Neural cell (in vitro differentiated cells): Measurements from ENCODE around the gene SH3PXD2B. TPM values are rescaled to one million over a fixed set of nuclear protein-coding genes. Genes with fewer than 3 reads are reported as not detected.

Experiments
- H2AFZ ChIP-seq: fragments of 200-600, 300-800 bp; sonication (generic), shearing (Covaris generic); 2 replicates; pipeline ENCODE4 v1.6.0; 2014; ENCODE audit warnings: low read depth, mild to moderate bottlenecking, antibody characterized with exemption, low read length, moderate library complexity
- H3F3A ChIP-seq: fragments of 200-600 bp; shearing (Covaris generic); 2 replicates; pipeline ENCODE4 v1.6.1; 2016; ENCODE audit warnings: mild to moderate bottlenecking, moderate library complexity, mixed read lengths, antibody characterized with exemption, low read length; ENCODE audit not compliant: insufficient read depth, poor library complexity, severe bottlenecking
- H3K27ac ChIP-seq: fragments of 200-600, 300-800 bp; sonication (generic), shearing (Covaris generic); 2 replicates; pipeline ENCODE4 v1.5.1; 2014; ENCODE audit warnings: mild to moderate bottlenecking, low read length, moderate library complexity
- H3K27me3 ChIP-seq: fragments of 300-800, 200-600 bp; sonication (generic), shearing (Covaris generic); 2 replicates; pipeline ENCODE4 v1.6.0; 2014; ENCODE audit warnings: mild to moderate bottlenecking, low read depth, low read length, moderate library complexity; ENCODE audit not compliant: insufficient read depth
- H3K36me3 ChIP-seq: fragments of 300-800, 200-600 bp; sonication (generic), shearing (Covaris generic); 2 replicates; pipeline ENCODE4 v1.5.1; 2014; ENCODE audit warnings: mild to moderate bottlenecking, antibody characterized with exemption, low read length, moderate library complexity; ENCODE audit not compliant: insufficient read depth
- H3K4me2 ChIP-seq: fragments of 300-800, 200-600 bp; sonication (generic), shearing (Covaris generic); 2 replicates; pipeline ENCODE4 v1.6.0; 2014; ENCODE audit warnings: mild to moderate bottlenecking, low read length
- H3K4me3 ChIP-seq: fragments of 300-800, 200-600 bp; sonication (generic), shearing (Covaris generic); 2 replicates; pipeline ENCODE4 v1.5.1; 2014; ENCODE audit warnings: mild to moderate bottlenecking, low read length, moderate library complexity
- H3K79me2 ChIP-seq: fragments of 200-600 bp; shearing (Covaris generic); replicated peaks from 2 replicates; pipeline ENCODE4 v1.6.0; 2014; ENCODE audit warnings: mild to moderate bottlenecking, low read length, moderate library complexity; ENCODE audit not compliant: insufficient read depth
- H3K9ac ChIP-seq: fragments of 300-800, 200-600 bp; sonication (generic), shearing (Covaris generic); 2 replicates; pipeline ENCODE4 v1.6.1; 2016; ENCODE audit warnings: mild to moderate bottlenecking, low read length, mixed read lengths
- H3K9me2 ChIP-seq: fragments of 200-600 bp; shearing (Covaris generic); 2 replicates; pipeline ENCODE4 v1.6.1; 2016; ENCODE audit warnings: mild to moderate bottlenecking, low read length, mixed read lengths; ENCODE audit not compliant: insufficient read depth
- H3K9me3 ChIP-seq: fragments of 200-600, 300-800 bp; sonication (generic), shearing (Covaris generic); 2 replicates; pipeline ENCODE4 v1.6.1; 2016; ENCODE audit warnings: mild to moderate bottlenecking, mixed run types, low read length, moderate library complexity, mixed read lengths
- H4K20me1 ChIP-seq: fragments of 200-600 bp; shearing (Covaris generic); 2 replicates; pipeline ENCODE4 v1.6.1; 2016; ENCODE audit warnings: mild to moderate bottlenecking, mixed run types; ENCODE audit not compliant: insufficient read depth
- CTCF ChIP-seq: fragments of 450-650 bp; IDR thresholded peaks from 2 replicates; pipeline ENCODE4 v1.5.1; 2014; ENCODE audit warnings: antibody characterized with exemption, mild to moderate bottlenecking, moderate library complexity; ENCODE audit not compliant: poor library complexity, severe bottlenecking
- EP300 ChIP-seq: fragments of 450-650 bp; conservative IDR thresholded peaks from 2 replicates; pipeline ENCODE4 v1.6.1; 2014; ENCODE audit warnings: antibody characterized with exemption, mild to moderate bottlenecking, moderate library complexity; ENCODE audit not compliant: poor library complexity, severe bottlenecking
- EZH2 ChIP-seq: fragments of 200-600, 300-800 bp; shearing (Covaris generic), sonication (generic); IDR thresholded peaks from 2 replicates; pipeline ENCODE4 v1.6.1; 2014; ENCODE audit warnings: antibody characterized with exemption, low read length, borderline replicate concordance, mild to moderate bottlenecking; ENCODE audit not compliant: insufficient read depth, poor library complexity, severe bottlenecking
- MXI1 ChIP-seq: fragments of 450-650 bp; conservative IDR thresholded peaks from 2 replicates; pipeline ENCODE4 v1.6.1; 2014; ENCODE audit warnings: antibody characterized with exemption, mild to moderate bottlenecking; ENCODE audit not compliant: poor library complexity, severe bottlenecking
- POLR2AphosphoS5 ChIP-seq: IDR thresholded peaks from 2 replicates; pipeline ENCODE4 v1.6.1; 2012
- RAD21 ChIP-seq: fragments of 450-650 bp; conservative IDR thresholded peaks from 2 replicates; pipeline ENCODE4 v1.6.1; 2014; ENCODE audit warnings: antibody characterized with exemption, mild to moderate bottlenecking, moderate library complexity
- REST ChIP-seq: IDR thresholded peaks from 2 replicates; pipeline ENCODE4 v1.6.1; 2012; ENCODE audit warnings: borderline replicate concordance
- SMC3 ChIP-seq: fragments of 450-650 bp; conservative IDR thresholded peaks from 2 replicates; pipeline ENCODE4 v1.6.1; 2014; ENCODE audit warnings: antibody characterized with exemption, mild to moderate bottlenecking, moderate library complexity; ENCODE audit not compliant: poor library complexity
- TAF1 ChIP-seq: IDR thresholded peaks from 2 replicates; pipeline ENCODE4 v1.6.1; 2012; ENCODE audit warnings: low read depth
- polyA plus RNA-seq: library from polyadenylated mRNA; depleted of rRNA; stranded (reverse); fragments of >200 nt; gene quantifications from 2 replicates; pipeline ENCODE4 v1.2.3, GENCODE V29; 2014

Gene SH3PXD2B
- polyA plus RNA-seq, 1 donor from 2014 or later, result 11.7 TPM

GRCh38 chr5:172385707-172386106 lies 68.6 kb downstream of the SH3PXD2B start:
- no peak for TF ChIP-seq CTCF
- no peak for TF ChIP-seq SMC3
- no peak for TF ChIP-seq RAD21
- Histone ChIP-seq H3K27me3 (no peaks in the 10 kb centered on the region), H3K9ac (no peak overlapping the region), H2AFZ (no peak overlapping the region), H3K9me3 (no peaks in the 10 kb centered on the region), H4K20me1 (no peaks in the 10 kb centered on the region), H3K79me2 (no peaks in the 10 kb centered on the region), H3F3A (no peaks in the 10 kb centered on the region), H3K4me3 (no peak overlapping the region), H3K27ac (no peak overlapping the region), H3K9me2 (no peaks in the 10 kb centered on the region), H3K36me3 (no peaks in the 10 kb centered on the region), H3K4me2 (no peak overlapping the region)

- Histone ChIP-seq H4K20me1 (no peaks in the 10 kb centered on the region), H2AFZ (no peak overlapping the region), H3K36me3 (no peaks in the 10 kb centered on the region), H3K79me2 (no peaks in the 10 kb centered on the region), H3K9me2 (no peaks in the 10 kb centered on the region), H3K27ac (no peak overlapping the region), H3K9me3 (no peaks in the 10 kb centered on the region), H3K9ac (no peak overlapping the region), H3F3A (no peaks in the 10 kb centered on the region), H3K4me3 (no peak overlapping the region), H3K4me2 (no peak overlapping the region), H3K27me3 (no peaks in the 10 kb centered on the region)
- TF ChIP-seq POLR2AphosphoS5 (no peak), MXI1 (no peak), EP300 (no peak), RAD21 (no peak), CTCF (no peak), TAF1 (no peak)
Measured at GRCh38 chr5:172385010-172385563, 69.2 kb downstream of the SH3PXD2B start.

- Histone ChIP-seq H3K36me3 (no peaks in the 10 kb centered on the region), H4K20me1 (no peaks in the 10 kb centered on the region)
Measured at GRCh38 chr5:172383191-172383802, 71.0 kb downstream of the SH3PXD2B start.

More at GRCh38 chr5:172383191-172383802, 71.0 kb downstream of the SH3PXD2B start:
- Histone ChIP-seq H3K4me3 (no peak overlapping the region), H3K9me3 (no peaks in the 10 kb centered on the region), H3K79me2 (no peaks in the 10 kb centered on the region), H3K27ac (no peak overlapping the region), H3F3A (no peaks in the 10 kb centered on the region), H3K9ac (no peak overlapping the region), H2AFZ (no peak overlapping the region), H3K4me2 (no peak overlapping the region), H3K9me2 (no peaks in the 10 kb centered on the region), H3K27me3 (no peaks in the 10 kb centered on the region)
- TF ChIP-seq RAD21 (no peak), CTCF (no peak), EZH2 (no peak), TAF1 (no peak), POLR2AphosphoS5 (no peak), SMC3 (no peak), REST (no peak), EP300 (no peak), MXI1 (no peak)
